Keratinocyte (primary cell): ENCODE data around the gene TUBGCP5. TPM values are rescaled to one million over a fixed set of nuclear protein-coding genes. Genes with fewer than 3 reads are reported as not detected.

Experiments used
- DNase-seq: peaks from one replicate; pipeline ENCODE4 v3.0.0-alpha.2; 2011; ENCODE audit warnings: low read depth, missing footprints, low spot score
- FAIRE-seq: peaks from 2 replicates; lab custom pipeline; 2011; peaks lifted over from hg19 to GRCh38; lab: Jason Lieb, UNC
- H2AFZ ChIP-seq: 2 replicates; pipeline ENCODE4 v1.6.0; 2012; ENCODE audit warnings: low read length, control low read depth, inconsistent platforms; ENCODE audit not compliant: control insufficient read depth
- H3K27ac ChIP-seq: 2 replicates; pipeline ENCODE4 v1.5.1; 2011; ENCODE audit warnings: low read length; ENCODE audit not compliant: control insufficient read depth, insufficient read depth
- H3K27me3 ChIP-seq: 3 replicates; pipeline ENCODE4 v1.6.0; 2011; ENCODE audit warnings: low read length; ENCODE audit not compliant: control insufficient read depth, insufficient read depth; ENCODE audit errors: extremely low read depth
- H3K36me3 ChIP-seq, 2 experiments: 2 replicates in 1 of 2; 3 replicates in 1 of 2; pipeline ENCODE4 v1.5.1; 2011; ENCODE audit warnings: low read length in 2 of 2, mild to moderate bottlenecking in 1 of 2; ENCODE audit not compliant: control insufficient read depth in 2 of 2, insufficient read depth in 2 of 2; ENCODE audit errors: extremely low read depth in 1 of 2
- H3K4me1 ChIP-seq: 3 replicates; pipeline ENCODE4 v1.5.1; 2011; ENCODE audit warnings: low read length; ENCODE audit not compliant: control insufficient read depth, insufficient read depth; ENCODE audit errors: extremely low read depth
- H3K4me2 ChIP-seq: 3 replicates; pipeline ENCODE4 v1.6.0; 2011; ENCODE audit warnings: low read depth, low read length; ENCODE audit not compliant: control insufficient read depth, insufficient read depth; ENCODE audit errors: extremely low read depth
- H3K4me3 ChIP-seq, 3 experiments: fragments of 200-600 bp in 1 of 3; sonication (generic) in 1 of 3; 2 replicates in 2 of 3; 3 replicates in 1 of 3; pipeline ENCODE4 v1.5.1; 2011 to 2016; ENCODE audit warnings: low read length in 3 of 3, mild to moderate bottlenecking in 3 of 3, control low read depth in 2 of 3, inconsistent platforms in 1 of 3, low read depth in 1 of 3, mixed read lengths in 1 of 3, mixed run types in 1 of 3, moderate library complexity in 1 of 3; ENCODE audit not compliant: control insufficient read depth in 2 of 3, insufficient read depth in 2 of 3; ENCODE audit errors: extremely low read depth in 1 of 3
- H3K79me2 ChIP-seq: 2 replicates; pipeline ENCODE4 v1.6.0; 2012; ENCODE audit warnings: low read length; ENCODE audit not compliant: control insufficient read depth, insufficient read depth
- H3K9ac ChIP-seq: 3 replicates; pipeline ENCODE4 v1.6.0; 2011; ENCODE audit warnings: low read length; ENCODE audit not compliant: control insufficient read depth, insufficient read depth; ENCODE audit errors: extremely low read depth
- H3K9me1 ChIP-seq: 3 replicates; pipeline ENCODE4 v1.6.0; 2011; ENCODE audit warnings: low read length; ENCODE audit not compliant: control insufficient read depth, insufficient read depth; ENCODE audit errors: extremely low read depth
- H3K9me3 ChIP-seq: 2 replicates; pipeline ENCODE4 v1.5.1; 2012; ENCODE audit warnings: low read depth, low read length; ENCODE audit not compliant: control insufficient read depth
- H4K20me1 ChIP-seq: 3 replicates; pipeline ENCODE4 v1.6.0; 2011; ENCODE audit warnings: low read length; ENCODE audit not compliant: control insufficient read depth, insufficient read depth; ENCODE audit errors: extremely low read depth
- EZH2 ChIP-seq: IDR thresholded peaks from one replicate; pipeline ENCODE4 v1.6.1; 2012; ENCODE audit warnings: inconsistent platforms, mild to moderate bottlenecking, low read length, moderate library complexity
- dilution Hi-C: fragments of 300-500 bp; cut with MboI; formaldehyde crosslinking; loops from one replicate; pipeline ENCODE4 v1.7.0; 2020; ENCODE audit warnings: low sequenced_read_pairs; ENCODE audit not compliant: extremely low pct_ligation_motif_present
- polyA plus RNA-seq, 5 experiments: library from polyadenylated mRNA; depleted of rRNA in 3 of 5; stranded (reverse) in 3 of 5; stranded (forward) in 1 of 5; unstranded in 1 of 5; fragments of >200 nt; gene quantifications; 1 replicate in 1 of 5; 2 replicates in 3 of 5; 3 replicates in 1 of 5; pipeline versions ENCODE4 v1.2.1 to v1.2.3, GENCODE V29; 2011 to 2012; ENCODE audit warnings: missing spikeins in 2 of 5, low read depth in 1 of 5, low replicate concordance in 1 of 5
- TF ChIP-seq, protein P1 (sequence below), 3 experiments: IDR thresholded peaks in 1 of 3; conservative IDR thresholded peaks in 1 of 3; optimal IDR thresholded peaks in 1 of 3; 2 replicates in 2 of 3; 3 replicates in 1 of 3; pipeline versions ENCODE3 to v1.5.1; 2011; ENCODE audit warnings: low read length in 3 of 3, mild to moderate bottlenecking in 3 of 3, moderate library complexity in 2 of 3, control low read depth in 1 of 3, inconsistent platforms in 1 of 3; ENCODE audit not compliant: insufficient read depth in 2 of 3; ENCODE audit errors: extremely low read depth in 1 of 3

Gene TUBGCP5
- polyA plus RNA-seq, 1 donor (not counting 4 experiments of a cell fraction or from before 2014, with no cell fraction given), result 20.3 TPM

DNA sequence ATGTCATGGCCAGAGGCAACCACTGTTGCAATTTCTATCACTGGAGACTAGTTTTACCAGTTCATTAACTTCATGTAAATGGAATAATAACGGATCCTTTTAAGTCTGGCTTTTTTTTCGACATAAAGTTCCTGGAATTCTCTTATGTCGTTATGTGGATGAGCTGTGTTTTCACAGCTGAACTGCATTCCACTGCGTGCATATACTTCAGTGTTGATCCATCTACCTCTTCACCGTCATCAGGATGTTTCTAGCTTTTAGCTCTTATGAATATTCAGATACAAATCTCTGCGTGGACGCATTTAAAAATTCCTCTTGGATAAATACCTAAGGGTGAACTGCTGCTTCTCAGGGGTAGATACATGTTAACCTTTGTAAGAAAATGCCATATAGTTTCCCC is 43.6 kb downstream of the TUBGCP5 start:
- no peak for DNase-seq
- Histone ChIP-seq H3K79me2 (no peaks in the 10 kb centered on the region), H3K4me3 (no peak overlapping the region), H4K20me1 (no peaks in the 10 kb centered on the region), H3K4me1 (no peaks in the 10 kb centered on the region), H3K27ac (no peak overlapping the region), H2AFZ (no peak overlapping the region), H3K9ac (no peak overlapping the region), H3K4me2 (no peak overlapping the region), H3K9me1 (no peaks in the 10 kb centered on the region), H3K36me3 (peaks cover 2 to 9% of the 10 kb centered on the region in 2 experiments), H3K27me3 (no peaks in the 10 kb centered on the region), H3K9me3 (no peaks in the 10 kb centered on the region)
- no peak for TF ChIP-seq EZH2
- TF ChIP-seq, protein P1, sequence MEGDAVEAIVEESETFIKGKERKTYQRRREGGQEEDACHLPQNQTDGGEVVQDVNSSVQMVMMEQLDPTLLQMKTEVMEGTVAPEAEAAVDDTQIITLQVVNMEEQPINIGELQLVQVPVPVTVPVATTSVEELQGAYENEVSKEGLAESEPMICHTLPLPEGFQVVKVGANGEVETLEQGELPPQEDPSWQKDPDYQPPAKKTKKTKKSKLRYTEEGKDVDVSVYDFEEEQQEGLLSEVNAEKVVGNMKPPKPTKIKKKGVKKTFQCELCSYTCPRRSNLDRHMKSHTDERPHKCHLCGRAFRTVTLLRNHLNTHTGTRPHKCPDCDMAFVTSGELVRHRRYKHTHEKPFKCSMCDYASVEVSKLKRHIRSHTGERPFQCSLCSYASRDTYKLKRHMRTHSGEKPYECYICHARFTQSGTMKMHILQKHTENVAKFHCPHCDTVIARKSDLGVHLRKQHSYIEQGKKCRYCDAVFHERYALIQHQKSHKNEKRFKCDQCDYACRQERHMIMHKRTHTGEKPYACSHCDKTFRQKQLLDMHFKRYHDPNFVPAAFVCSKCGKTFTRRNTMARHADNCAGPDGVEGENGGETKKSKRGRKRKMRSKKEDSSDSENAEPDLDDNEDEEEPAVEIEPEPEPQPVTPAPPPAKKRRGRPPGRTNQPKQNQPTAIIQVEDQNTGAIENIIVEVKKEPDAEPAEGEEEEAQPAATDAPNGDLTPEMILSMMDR (optimal IDR thresholded peaks at IDR 0.05 in 1 of 3, IDR thresholded peaks at IDR 0.05 in 1 of 3, conservative IDR thresholded peaks at IDR 0.05 in 1 of 3; ENCODE audit: extremely low read depth in 1 of 3, insufficient read depth in 2 of 3, low read length in 3 of 3), result no peak
- FAIRE-seq, result no peak
- dilution Hi-C loops, result no loop called here

DNA sequence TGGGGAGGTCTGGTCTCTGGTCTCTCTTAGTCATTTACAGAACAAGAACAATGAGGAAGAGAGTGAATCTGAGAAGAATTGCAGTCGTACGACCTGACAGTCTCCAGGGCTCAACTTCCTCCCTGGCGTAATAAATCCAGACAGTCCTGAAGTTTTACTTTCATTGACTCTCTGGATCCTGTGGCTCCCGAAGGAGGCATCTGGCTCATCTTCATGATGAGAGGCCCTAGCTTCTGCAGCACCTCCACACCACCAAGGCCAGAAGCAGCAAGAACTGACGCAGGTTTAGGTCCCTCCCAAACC is 47.4 kb downstream of the TUBGCP5 start:
- dilution Hi-C loops, result no loop called here
- DNase-seq, result no peak
- H3K4me2 ChIP-seq, result no peak overlapping the region

More for the DNA sequence above, 47.4 kb downstream of the TUBGCP5 start:
- H3K79me2 ChIP-seq, result no peaks in the 10 kb centered on the region
- no peaks in the 10 kb centered on the region for H3K27me3 ChIP-seq
- no peaks in the 10 kb centered on the region for H3K9me3 ChIP-seq
- peaks cover 0 to 9% of the 10 kb centered on the region in 2 experiments for H3K36me3 ChIP-seq
- no peak overlapping the region for H3K27ac ChIP-seq
- no peak overlapping the region for H2AFZ ChIP-seq
- TF ChIP-seq EZH2, result no peak
- TF ChIP-seq, protein P1 (optimal IDR thresholded peaks at IDR 0.05 in 1 of 3, IDR thresholded peaks at IDR 0.05 in 1 of 3, conservative IDR thresholded peaks at IDR 0.05 in 1 of 3; ENCODE audit: extremely low read depth in 1 of 3, insufficient read depth in 2 of 3, low read length in 3 of 3), result no peak
- no peak overlapping the region for H3K4me3 ChIP-seq
- no peak overlapping the region for H3K9ac ChIP-seq
- H4K20me1 ChIP-seq, result no peaks in the 10 kb centered on the region
- H3K9me1 ChIP-seq, result no peaks in the 10 kb centered on the region
- no peaks in the 10 kb centered on the region for H3K4me1 ChIP-seq
- no peak for FAIRE-seq
